HG03108 (cell line): ENCODE data around the gene TMEM131.

Source experiments
- ATAC-seq: cut with Tn5 transposase; IDR thresholded peaks from one replicate; pipeline ENCODE4 v1.9.1; 2021; ENCODE audit warnings: moderate library complexity; ENCODE audit not compliant: unreplicated experiment

Gene TMEM131

GRCh38 chr2:97819754-97820153, 176.0 kb downstream of the TMEM131 start:
- no peak for ATAC-seq

GRCh38 chr2:97816411-97816810, 179.3 kb downstream of the TMEM131 start:
- no peak for ATAC-seq

DNA sequence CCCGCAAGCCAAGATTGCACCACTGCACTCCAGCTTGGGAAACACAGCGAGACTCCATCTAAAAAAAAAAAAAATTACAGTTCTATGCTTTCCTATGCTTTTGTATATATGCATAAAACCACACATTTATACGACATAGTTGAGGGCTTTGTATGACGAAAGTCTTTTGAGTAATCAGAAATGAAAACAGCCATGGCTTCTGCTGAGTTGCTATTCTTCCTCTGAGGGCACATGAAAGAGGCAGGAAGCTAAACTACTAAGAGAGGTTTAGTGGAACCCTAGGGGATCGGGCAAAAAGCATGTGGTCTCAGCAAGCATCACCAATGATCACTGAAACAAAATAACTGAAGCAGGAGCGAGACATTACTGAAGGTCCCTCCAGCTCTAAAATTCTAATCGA, 182.8 kb downstream of the TMEM131 start:
- no peak for ATAC-seq

GRCh38 chr2:97808816-97809215, 186.9 kb downstream of the TMEM131 start:
- ATAC-seq: no peak

DNA sequence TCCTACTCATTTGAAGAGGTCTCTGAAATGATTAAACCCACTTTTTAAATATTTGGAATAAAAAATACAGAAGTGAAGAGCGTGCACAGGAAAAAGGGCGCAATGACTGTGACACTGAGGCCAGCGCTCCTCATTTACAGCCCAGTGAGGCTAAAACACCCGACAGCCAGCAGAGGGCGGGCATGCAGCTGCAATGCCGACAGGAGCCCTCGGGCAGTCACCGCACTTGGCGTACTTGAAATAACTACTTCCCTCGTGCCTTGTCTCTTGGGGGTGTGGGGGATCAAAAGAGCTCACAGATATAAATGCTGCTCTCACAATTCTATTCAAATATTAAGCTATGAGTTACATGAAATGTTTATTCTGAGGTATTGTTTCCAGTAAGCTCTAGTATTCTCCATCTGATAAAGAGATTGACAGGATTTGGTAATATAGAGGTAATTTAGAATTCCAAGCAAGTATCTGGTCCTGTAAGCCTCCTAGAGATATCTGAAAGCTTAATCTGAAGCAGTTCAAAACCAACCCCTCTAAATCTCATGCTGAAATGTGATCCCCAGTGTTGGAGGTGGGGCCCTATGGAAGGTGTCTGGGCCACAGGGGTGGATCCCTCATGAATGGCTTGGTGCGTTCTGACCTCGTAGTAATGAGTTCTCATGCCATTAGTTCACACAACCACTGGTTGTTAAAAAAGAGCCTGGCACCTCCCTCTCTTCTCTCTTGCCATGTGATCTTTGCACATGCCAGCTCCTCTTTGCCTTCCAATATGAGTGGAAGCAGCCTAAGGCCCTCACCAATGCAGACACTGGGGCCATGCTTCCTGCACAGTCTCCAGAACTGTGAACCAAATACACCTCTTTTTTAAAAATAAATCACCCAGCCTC, 188.8 kb downstream of the TMEM131 start:
- ATAC-seq: peak; percentile 73

DNA sequence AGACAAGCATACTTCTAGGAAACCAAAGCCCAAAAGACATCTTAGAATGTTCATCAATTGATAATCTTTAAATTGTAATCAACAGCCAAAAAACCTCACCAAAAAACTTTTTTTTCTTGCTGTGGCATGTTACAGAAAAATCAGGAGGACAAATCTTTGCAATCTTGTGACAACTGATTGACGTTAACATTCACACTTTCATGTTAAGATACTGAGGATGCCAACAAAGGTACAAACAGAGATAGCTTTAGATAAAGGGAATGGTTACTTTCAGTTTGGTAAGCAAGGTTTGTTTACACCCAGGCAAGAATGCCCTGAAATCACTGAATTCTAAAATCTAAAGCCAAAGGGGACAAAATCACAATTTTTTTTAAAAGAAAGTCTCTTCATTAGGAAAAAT, 190.0 kb downstream of the TMEM131 start:
- no peak for ATAC-seq

- no peak for ATAC-seq
Measured at GRCh38 chr2:97801028-97801427, 194.7 kb downstream of the TMEM131 start.

GRCh38 chr2:97798416-97798815, 197.3 kb downstream of the TMEM131 start:
- no peak for ATAC-seq

- no peak for ATAC-seq
Measured at GRCh38 chr2:97797355-97797754, 198.4 kb downstream of the TMEM131 start.

- no peak for ATAC-seq
Measured at GRCh38 chr2:97796465-97797126, 199.2 kb downstream of the TMEM131 start.

- ATAC-seq: no peak
Measured at GRCh38 chr2:97792416-97792815, 203.3 kb downstream of the TMEM131 start.

- no peak for ATAC-seq
Measured at GRCh38 chr2:97788986-97789644, 206.6 kb downstream of the TMEM131 start.

DNA sequence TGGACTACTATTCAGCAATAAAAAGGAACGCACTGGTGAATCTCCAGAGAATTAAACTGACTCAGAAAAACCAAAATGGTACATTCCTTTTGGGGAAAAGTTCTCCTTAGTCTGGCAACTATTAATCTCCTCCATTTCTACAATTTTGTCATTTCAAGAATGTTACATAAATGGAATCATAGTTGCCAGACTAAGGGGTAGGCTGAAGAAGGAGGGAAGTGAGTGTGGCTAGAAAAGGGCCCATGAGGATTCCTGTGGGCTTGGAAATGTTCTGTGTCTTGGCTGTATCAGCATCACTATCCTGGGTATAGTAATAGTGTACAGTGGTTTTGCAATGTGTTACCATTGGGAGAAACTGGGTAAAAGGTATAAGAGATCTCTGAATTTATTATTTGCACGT, 209.9 kb downstream of the TMEM131 start:
- no peak for ATAC-seq

DNA sequence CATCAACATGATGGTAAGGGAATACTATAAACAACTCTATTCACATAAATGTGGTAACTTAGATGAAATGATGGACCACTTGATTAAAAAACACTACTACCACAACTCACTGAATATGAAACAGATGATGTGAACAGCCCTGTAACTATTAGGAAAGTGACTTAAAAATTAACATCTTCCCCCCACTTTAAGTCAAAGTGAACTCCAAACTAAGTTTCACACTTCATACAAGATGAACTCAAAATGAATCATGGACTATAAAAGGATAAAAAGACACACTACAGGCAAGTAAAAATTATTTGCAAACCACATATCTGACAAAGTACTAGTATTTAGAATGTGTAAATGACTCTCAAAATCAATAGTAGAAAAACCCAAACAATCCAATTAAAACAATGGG, 210.8 kb downstream of the TMEM131 start:
- ATAC-seq: no peak

- no peak for ATAC-seq
Measured at GRCh38 chr2:97781981-97782380, 213.8 kb downstream of the TMEM131 start.

DNA sequence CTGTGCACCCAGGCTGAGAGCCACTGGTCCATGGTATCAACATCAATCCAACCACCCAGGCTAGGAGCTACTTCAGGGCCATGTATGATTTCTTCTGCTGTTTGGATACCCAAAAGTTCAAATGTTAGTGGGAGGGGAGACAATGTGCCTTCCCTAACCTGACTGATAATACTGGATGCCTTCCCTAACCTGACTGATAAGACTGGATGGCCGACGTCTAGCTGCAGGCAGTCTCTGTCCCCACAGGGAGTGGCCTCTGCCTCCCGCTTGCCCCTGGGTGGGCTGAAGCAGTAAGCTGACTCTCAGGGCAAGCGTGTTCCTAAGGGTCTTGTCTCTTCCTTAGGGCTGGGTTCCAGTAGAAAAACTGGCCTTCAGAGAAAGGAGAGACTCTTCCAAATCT, 216.6 kb downstream of the TMEM131 start:
- no peak for ATAC-seq

- ATAC-seq: no peak
Measured at GRCh38 chr2:97775074-97775473, 220.7 kb downstream of the TMEM131 start.

DNA sequence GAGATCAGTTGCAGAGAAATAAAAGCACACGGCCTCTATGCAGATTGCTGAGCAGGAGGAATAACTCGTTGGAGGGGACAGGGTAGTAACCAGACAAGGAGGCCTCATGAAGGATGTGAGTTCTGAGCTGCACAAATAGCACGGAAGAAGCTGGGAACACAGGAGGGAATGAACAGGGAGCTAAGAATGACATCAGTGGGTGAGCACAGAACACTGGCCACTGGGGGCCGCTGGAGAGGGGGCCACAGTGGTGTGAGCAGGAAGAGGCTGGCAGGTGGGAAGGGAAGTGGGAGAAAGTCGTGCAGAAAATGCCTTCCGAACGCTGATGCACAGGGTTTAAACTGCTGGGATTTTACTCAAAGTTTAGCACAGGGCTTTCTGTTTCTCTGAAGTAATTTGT, 221.3 kb downstream of the TMEM131 start:
- ATAC-seq: no peak

- no peak for ATAC-seq
Measured at GRCh38 chr2:97770445-97770844, 225.3 kb downstream of the TMEM131 start.

- ATAC-seq: no peak
Measured at GRCh38 chr2:97769711-97770110, 226.0 kb downstream of the TMEM131 start.

GRCh38 chr2:97769308-97769707, 226.4 kb downstream of the TMEM131 start:
- ATAC-seq: no peak

GRCh38 chr2:97766567-97766966, 229.2 kb downstream of the TMEM131 start:
- no peak for ATAC-seq
